ENCODE data around the gene ABT1.

Gene ABT1

DNA sequence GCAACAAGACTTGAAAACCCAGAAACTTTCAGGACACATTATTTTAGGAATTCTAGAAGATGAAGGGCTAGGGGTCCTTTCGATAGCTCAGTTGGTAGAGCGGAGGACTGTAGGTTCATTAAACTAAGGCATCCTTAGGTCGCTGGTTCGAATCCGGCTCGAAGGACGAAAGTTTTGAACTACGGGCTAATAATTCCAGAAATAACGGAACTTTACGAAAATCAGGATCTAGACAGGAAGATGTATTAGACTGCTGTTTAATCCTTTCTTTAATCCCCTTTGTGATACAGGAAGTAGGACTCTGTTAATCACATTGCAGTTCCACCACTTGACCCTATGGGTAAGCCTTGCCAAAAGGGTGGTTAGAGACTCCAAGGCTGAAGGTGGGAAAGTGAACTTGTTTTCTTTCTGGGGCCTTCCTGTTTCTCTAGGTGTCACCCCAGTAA lies 21.2 kb upstream of the ABT1 start:
- DNase-seq: peak; percentile 55

DNA sequence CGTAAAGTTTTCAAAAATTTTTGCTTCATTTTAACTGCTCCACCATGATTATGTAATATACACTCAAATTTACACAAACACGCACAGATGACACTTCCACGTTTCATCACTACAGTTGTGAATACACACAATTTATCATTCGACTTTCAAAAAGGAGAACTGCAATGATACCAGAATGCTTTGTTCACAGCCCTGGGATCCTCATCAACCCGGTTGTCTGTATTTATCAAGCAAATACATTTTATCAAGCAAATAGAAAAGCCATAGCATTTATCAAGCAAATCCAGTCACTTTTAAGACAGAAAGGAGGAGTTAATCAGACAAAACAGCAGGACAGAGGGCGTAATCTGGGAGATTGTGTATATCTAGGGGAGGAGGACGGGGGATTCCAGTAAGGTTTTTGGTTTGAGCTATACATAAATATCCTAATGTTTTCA lies 20.3 kb upstream of the ABT1 start:
- no peak for DNase-seq

DNA sequence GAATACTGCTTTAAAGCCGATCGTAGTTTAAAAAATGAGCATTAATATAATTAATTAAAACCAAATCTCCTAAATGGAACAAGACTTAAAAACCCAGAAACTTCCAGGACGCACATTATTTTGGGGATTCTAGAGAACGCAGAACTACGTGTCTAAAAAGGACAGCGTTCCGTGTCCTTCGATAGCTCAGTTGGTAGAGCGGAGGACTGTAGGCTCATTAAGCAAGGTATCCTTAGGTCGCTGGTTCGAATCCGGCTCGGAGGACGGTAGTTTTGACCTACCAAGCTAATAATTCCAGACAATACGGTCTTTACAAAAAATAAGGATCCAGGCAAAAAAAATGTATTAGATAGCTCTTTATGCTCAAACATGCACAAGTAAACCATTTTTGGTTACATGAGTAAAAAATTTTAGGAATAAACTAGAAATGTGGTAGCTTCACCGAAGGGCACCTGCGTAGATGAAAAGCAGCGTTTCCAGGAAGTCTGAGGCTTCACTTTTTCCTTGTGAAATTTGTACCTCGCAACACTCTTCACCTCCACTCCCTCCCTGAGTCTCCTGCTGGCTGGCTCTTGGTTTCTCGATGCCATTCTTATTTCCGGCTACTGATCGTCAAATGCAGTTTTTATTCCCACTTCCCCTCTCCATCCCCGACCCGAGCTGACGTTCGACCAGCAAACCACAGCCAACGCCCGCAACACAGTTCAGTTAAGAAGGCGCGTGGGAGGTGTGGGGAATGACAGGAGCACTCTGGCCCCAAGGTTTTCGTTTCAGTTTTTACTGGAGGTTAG lies 19.6 kb upstream of the ABT1 start:
- peak; percentile 92 for DNase-seq

DNA sequence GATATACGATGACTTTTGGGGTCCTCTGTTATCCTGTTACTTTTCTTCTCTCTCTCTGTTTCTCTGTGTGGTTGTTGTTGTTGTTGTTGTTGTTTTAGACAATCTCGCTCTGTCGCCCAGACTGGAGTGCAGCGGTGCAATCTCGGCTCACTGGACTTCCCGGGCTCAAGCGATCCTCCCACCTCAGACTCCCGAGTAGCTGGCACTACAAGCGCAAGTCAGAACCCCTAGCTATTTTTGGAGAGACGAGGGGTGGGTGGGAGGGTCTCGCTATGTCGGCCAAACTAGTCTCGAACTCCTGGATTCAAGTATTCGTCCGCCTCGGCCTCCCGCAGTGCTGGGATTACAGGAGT lies 19.1 kb upstream of the ABT1 start:
- no peak for DNase-seq

DNA sequence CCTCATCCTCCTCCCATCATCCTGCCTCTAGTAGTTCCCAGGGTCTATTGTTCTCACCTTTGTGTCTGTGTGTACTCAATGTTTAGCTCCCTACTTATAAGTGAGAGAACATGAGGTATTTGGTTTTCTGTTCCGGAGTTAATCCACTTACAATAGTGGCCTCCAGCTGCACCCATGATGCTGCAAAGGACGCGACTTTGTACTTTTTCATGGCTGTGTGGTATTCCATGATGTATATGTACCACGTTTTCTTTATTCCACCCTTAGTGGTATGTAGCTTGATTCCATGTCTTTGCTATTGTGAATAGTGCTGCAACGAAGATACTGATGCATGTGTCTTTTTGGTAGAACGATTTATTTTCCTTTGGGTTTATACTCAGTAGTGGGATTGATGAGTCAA lies 18.5 kb upstream of the ABT1 start:
- DNase-seq: no peak

DNA sequence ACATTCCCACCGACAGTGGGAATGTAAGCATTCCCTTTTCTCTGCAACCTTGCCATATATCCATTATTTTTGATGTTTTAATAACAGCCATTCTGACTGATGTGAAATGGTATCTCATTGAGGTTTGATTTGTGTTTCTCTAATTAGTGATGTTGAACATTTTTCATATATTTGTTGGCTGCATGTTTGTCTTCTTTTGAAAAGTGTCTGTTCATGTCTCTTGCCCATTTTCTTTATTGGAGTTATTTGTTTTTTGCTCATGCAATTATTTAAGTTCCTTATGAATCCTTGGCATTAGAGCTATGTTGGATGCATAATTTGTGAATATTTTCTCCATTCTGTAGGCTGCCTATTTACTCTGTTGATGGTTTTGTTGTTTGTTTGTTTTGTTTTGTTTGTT lies 18.0 kb upstream of the ABT1 start:
- no peak for DNase-seq

DNA sequence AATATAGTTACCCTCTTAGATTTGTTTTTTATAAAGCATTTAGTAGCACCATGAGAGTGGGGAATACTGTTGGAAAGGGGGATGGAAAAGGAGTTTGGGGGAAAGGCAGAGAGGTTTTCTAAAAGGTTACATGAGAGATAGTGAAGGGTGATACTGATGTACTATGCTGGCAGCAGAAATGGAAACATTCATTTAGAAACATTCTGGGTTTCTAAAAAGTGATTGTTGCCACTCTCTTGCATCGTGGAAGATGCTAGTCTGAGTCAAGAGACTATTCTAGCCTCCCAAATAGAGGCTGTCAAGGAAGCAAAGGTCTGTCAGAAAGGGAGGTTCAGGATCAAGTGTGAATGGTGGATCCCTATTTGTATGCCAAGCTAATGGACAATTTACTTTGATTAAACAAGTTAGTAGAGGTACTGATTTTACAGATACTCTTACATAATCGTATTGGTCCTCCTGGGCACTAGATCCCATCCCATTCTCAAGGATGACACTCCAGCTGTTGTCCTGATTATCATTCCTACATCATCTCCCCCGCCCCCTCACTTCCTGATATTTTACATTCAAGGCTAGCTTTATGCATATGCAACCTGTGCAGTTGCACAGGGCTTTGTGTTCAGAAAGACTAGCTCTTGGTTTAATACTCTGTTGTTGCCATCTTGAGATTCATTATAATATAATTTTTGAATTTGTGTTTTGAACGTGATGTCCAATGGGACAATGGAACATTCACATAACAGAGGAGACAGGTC lies 15.4 kb upstream of the ABT1 start:
- no peak for DNase-seq

DNA sequence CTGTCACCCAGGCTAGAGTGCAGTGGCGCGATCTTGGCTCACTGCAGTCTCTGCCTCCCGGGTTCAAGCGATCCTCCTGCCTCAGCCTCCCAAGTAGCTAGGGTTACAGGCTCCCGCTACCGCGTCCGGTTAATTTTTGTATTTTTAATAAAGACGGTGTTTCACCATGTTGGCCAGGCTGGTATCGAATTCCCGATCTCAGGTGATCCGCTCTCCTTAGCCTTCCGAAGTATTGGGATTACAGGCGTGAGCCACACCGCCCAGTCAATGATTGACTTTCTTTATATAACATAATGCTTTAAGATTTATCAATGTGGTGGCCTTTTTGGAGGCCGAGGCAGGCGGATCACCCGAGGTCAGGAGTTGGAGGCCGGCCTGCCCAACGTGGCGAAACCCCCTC lies 7.8 kb upstream of the ABT1 start:
- DNase-seq: no peak

DNA sequence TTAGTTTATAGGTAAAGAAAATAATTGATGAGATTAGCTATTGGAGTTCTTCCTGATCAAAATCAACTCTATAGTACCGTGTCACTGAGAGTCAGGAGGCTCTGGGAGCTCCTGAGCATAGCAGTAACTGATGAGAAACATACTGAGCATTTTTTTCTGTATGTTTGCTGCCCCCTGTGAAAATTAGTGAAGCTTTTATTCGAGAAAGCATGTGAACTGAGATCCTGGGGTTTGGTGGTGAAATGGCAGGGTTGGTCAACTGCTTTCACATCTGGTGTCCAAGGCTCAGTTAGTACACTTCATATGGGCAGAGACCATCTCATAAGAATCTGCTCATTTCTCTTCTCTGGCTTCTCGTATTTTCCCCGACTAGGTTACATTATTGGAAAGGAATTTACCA lies 4.1 kb upstream of the ABT1 start:
- no peak for DNase-seq

DNA sequence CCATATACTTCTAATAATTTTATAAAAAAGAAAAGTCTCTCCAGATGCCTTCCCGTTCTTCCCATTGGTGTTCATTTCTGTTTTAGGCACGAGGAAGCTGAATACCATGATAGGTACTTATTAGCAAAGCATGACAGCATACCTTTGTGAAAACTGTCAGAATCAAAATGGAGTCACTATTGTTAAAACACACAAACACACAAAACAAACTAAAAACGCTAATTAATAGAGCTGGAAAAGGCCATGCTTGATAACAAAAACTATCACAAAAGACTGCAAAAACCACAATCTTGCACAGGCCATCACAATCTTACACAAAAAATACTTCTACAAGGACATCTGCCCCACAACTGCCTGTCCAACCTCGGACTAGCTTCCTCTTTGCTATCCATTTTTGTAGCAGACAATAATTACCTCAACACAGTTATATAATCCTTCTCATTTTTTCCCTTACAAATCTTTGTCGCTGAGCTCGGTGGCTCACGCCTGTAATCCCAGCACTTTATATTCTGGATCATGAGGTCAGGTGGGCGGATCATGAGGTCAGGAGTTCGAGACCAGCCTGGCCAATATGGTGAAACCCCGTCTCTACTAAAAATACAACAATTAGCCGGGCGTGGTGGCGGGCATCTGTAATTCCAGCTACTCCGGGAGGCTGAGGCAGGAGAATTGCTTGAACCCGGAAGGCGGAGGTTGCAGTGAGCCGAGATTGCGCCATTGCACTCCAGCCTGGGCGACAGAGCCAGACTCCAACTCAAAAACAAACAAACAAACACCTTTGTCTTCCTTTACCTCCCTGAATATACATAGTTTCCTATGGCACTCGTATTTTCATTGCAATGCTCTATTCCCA lies 3.2 kb upstream of the ABT1 start:
- DNase-seq: no peak

DNA sequence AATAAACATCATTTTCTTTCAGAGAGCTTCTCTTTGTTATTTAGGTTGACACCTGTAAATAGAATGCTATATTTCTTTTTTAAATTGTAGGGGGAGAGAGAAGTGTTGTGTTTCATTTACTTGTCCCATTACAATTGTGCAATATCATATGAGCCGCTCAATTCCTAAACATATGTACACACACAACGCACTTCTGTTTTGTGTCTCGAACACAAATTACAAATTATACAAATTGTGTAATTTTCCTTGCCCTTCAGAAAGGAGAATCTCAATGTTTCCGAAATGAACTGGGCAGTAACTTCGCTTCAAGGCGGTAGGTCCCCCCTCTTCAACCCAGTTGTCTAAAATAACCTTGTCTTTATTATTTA lies 2.6 kb upstream of the ABT1 start:
- DNase-seq: no peak

DNA sequence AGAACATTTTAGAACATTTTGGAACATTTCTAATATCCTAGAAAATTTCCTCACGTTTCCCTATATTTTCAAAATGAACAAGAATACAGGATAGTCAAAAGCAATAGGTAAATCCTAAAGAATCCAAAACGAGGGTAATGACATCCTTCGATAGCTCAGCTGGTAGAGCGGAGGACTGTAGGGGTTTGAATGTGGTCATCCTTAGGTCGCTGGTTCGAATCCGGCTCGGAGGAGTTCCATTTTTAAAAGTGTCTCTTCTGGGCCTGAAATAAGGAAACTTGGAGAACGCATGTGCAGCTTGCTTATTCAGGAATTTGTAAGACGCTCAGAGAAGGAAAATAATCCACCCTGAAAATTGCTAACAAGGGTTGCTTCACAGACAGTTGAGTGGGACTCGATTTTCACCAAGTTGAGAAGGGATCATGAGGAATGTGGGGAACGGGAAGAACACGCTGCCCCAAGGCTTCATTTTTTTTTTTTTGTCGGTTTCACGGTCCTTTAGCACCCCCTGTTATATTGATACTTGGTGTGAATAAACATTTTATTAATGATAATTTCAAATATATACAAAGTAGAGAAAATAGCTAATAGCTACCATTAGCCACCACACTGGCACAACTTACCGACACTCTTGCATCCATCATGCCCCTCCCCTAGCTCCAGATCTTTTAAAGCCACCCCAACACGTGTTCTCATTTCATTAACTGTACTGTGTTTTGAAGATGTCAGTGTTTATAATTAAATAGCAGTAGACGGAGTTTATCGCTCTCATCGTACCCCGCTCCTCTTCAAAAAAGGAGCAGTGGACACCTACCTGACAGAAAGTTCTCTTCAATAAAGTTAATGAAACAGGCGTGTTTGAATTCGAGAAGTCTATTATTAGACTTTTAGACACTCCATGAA lies 1.8 kb upstream of the ABT1 start:
- peak; percentile 87 for DNase-seq

DNA sequence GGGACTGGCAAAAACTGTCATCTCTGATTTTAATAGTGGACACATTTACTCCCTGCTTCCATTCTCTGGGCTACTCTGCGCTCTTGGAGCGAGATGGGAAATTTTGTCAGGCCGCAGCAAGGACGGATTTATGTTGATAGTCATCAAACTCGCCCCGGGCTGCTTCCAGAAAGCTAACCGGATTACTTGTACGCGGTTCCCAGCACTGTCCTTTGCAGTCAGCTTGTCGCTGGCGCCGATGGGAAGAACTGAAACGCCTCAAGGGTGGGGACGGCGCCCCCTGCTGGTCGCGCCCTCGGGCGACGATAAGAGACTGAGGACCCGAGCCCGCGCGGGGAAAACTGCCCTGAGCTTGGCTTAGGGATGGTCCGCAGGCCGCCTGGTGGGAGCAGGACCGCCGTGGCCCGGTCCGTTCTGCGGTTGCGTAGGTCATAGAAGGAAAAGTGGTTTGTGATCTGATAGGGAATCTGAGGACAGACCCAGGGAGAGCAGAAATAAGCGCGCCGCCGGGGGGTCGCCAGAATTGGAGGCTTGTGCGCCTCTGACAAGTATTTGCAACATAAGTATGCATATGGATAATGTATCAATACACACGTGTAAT lies 984 bp upstream of the ABT1 start:
- DNase-seq: peak; percentile 93

DNA sequence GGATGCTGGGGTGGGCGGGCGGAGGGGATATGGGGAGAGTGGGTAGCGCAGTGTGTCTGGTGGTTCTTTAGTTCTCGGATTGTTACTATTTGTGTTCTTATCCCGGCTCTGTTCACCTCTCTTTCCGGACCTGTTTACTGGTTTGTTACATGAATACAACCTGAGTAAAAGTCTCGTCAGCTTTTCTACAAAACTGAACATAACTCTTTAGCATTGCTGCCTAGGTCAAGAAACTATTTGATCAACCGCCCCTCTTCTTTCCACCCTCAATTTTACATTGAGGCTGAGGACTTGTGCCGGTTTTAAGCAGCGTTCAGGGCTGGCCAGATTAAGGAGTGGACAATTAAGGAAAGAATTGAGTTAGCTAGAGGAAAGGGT lies 625 bp downstream of the ABT1 start:
- no peak for DNase-seq

DNA sequence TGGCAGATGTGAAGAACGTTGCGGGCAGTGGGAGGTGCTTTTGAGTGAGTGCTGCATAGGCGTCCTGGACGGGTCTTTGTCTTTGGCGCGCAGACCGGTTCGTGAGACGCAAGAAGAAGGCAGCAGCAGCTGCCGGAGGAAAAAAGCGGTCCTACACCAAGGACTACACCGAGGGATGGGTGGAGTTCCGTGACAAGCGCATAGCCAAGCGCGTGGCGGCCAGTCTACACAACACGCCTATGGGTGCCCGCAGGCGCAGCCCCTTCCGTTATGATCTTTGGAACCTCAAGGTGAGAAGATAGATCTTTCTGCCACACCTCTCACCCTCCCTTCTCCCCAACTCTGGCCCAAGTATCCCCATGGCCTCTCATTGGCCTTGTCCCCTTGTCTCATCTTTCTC lies 1.1 kb downstream of the ABT1 start:
- DNase-seq: no peak

DNA sequence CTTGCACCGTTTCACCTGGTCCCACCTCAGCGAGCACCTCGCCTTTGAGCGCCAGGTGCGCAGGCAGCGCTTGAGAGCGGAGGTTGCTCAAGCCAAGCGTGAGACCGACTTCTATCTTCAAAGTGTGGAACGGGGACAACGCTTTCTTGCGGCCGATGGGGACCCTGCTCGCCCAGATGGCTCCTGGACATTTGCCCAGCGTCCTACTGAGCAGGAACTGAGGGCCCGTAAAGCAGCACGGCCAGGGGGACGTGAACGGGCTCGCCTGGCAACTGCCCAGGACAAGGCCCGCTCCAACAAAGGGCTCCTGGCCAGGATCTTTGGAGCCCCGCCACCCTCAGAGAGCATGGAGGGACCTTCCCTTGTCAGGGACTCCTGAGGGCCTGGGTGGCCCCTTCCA lies 1.5 kb downstream of the ABT1 start:
- DNase-seq: no peak

DNA sequence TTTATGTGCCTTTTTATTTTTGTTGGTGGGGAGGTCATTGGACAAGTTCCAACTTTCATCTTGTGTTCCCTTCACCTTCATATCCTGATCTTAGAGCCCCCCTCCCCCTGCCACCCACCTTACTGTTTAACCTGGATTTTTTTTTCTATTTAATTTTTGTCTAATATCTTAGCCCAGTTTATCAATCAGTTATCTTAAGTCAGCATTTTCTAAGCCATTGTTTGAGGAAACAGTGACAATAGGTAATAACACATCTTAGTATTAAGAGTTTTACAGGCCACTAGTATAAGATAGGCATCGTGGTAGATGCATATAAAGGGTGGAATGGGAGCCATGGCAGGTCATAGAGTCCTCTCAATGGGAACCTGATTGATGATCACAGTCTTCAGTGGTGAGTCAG lies 2.4 kb downstream of the ABT1 start:
- DNase-seq: no peak

DNA sequence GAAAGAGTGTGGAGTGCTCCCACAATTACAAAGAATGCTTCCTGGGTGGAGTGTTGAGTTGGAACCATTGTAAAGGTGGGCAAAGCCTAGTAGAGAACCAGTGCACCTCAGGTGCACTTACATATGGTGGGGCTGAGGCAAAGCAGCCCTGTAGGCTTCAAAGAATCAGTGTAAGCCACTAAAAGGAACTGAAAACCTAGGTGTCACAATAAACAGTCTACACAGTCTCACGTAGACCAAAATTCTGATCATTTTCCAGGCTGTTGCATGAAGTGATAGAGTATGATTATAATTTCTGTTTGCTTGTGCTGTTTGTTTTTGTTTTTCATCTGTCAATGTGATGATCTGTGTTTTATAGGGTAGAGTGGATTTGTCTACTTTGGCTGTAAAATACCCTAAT lies 2.8 kb downstream of the ABT1 start:
- DNase-seq: no peak

DNA sequence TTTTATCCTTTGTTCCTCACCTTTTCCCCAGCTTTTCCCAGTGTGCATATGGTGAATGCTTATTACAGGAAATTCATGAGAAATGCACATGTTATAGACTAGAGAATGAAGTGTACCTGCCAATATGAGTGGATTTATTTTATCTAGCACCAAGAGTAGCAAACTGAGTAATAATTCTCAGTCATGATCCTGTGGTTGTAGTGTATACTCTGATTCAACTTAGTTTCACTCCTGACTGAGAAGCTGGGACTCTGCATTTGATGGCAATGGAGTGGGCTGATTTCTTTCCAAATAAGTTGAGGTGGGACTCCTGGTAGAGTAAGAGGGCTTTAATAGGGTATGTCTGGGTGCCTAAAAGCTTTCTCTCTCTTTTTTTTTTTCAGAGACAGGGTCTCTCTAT lies 4.0 kb downstream of the ABT1 start:
- DNase-seq: no peak

DNA sequence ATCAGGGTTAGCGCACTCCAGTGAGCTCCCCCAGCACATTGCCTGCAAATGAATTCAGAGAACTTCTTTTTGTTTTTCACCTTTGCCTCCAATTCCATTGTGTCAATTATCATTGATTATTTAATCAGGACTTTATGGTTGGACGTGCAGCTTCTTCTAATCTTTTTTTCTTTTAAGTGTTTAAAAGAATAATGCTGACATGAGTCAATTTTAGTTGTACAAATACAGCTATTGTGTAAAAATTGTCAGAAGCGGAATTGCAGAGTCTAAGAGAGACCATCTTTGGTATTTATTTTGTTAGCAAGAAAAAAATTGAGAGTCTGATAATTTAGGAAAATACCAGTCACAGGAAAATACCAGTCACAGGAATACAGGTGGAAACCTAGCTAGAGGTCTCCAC lies 5.5 kb downstream of the ABT1 start:
- no peak for DNase-seq

DNA sequence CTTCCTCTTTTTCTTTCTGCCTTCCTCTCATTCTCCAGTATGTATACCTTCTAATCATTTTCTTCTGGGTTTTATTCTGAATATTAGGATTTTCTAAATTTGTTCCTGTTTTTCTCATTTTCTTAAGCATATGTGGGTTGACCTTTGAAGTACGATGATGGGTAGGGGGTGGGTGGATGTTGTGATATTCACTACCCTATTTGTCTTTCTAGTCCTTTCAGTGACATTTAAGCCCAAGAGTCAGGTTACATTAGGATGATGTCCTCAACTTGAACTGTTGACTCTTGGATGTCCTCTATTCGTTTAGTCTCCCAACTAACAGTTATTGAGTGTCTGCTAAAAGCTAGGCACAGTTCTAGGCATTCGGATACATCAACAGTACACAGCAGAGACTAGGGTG lies 7.3 kb downstream of the ABT1 start:
- DNase-seq: no peak

DNA sequence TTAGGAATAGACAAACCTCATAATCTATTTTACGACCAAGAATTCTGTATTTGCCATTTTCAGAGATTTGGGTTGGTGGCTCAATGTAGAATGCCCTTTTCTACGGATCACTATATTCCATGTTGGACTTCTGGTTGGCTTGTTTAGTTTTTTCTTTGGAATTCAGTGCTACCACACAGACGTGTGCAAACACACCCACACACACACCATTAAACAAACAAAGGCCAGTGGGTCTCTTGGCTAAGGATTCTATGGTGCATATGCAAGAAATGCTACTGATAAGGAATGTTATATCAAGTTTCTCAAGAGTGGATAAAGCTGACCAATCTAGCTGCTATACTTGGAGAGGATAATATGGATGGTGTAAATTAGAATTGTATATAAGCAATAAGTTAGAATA lies 8.0 kb downstream of the ABT1 start:
- DNase-seq: no peak
